NOMO-1 treated with dmso at 0.1 percent for 144 hours (cell line): ENCODE results near the gene SNX9.

Experiments used
- DNase-seq: peaks from one replicate; lab custom pipeline; 2025; ENCODE audit not compliant: unreplicated experiment; lab: John Stamatoyannopoulos, UW

Gene SNX9

GRCh38 chr6:157800420-157801237 lies 22.4 kb upstream of the SNX9 start:
- DNase-seq, result no peak

- DNase-seq, result no peak
Observed at GRCh38 chr6:157804448-157805327, 18.4 kb upstream of the SNX9 start.

GRCh38 chr6:157806131-157806855 lies 16.8 kb upstream of the SNX9 start:
- DNase-seq, result no peak

- no peak for DNase-seq
Observed at GRCh38 chr6:157806856-157807215, 16.2 kb upstream of the SNX9 start.

- no peak for DNase-seq
Observed at GRCh38 chr6:157808405-157808950, 14.6 kb upstream of the SNX9 start.

- DNase-seq, result no peak
Observed at GRCh38 chr6:157809613-157810012, 13.4 kb upstream of the SNX9 start.

GRCh38 chr6:157811137-157811475 lies 11.9 kb upstream of the SNX9 start:
- DNase-seq, result no peak

- DNase-seq, result no peak
Observed at GRCh38 chr6:157811476-157812173, 11.4 kb upstream of the SNX9 start.

- no peak for DNase-seq
Observed at GRCh38 chr6:157812425-157813171, 10.4 kb upstream of the SNX9 start.

GRCh38 chr6:157813191-157813590 lies 9.9 kb upstream of the SNX9 start:
- no peak for DNase-seq

- DNase-seq, result no peak
Observed at GRCh38 chr6:157813750-157814455, 9.1 kb upstream of the SNX9 start.

- DNase-seq, result no peak
Observed at GRCh38 chr6:157814883-157815282, 8.2 kb upstream of the SNX9 start.

GRCh38 chr6:157821342-157822033 lies 1.6 kb upstream of the SNX9 start:
- no peak for DNase-seq

- no peak for DNase-seq
Observed at GRCh38 chr6:157822245-157823000, 623 bp upstream of the SNX9 start.

- no peak for DNase-seq
Observed at GRCh38 chr6:157823528-157824370, 703 bp downstream of the SNX9 start.

GRCh38 chr6:157825243-157825904 lies 2.3 kb downstream of the SNX9 start:
- DNase-seq, result no peak
